HepG2 (cell line): Measurements from ENCODE around the gene GATA5. TPM values are rescaled to one million over a fixed set of nuclear protein-coding genes. Genes with fewer than 3 reads are reported as not detected.

Source experiments
- ATAC-seq: fragments of 200-7000 bp; cut with Tn5 transposase; 3 replicates; pipeline ENCODE4 v1.9.1; 2020; ENCODE audit warnings: mild to moderate bottlenecking, moderate library complexity
- BruUV-seq: library from RNA; stranded (reverse); fragments of 400-500 nt; replicated peaks from 2 replicates; lab custom pipeline; 2021; lab: Mats Ljungman, UMichigan
- CTCF ChIA-PET: fragments of 300-600 bp; formaldehyde crosslinking; extraction: SDS; loops from one replicate; lab custom pipeline; 2021; ENCODE audit warnings: low total read pairs, inconsistent platforms, low intra/inter-chr PET ratio; lab: Yijun Ruan, JAX
- POLR2A ChIA-PET: fragments of 350-600 bp; sonication (Branson Sonifier 250); formaldehyde crosslinking; loops from one replicate; lab custom pipeline; 2020; ENCODE audit warnings: antibody characterized with exemption, inconsistent platforms; lab: Yijun Ruan, JAX
- DNase-seq: peaks from one replicate; pipeline ENCODE4 v3.0.0-alpha.2; 2015; ENCODE audit warnings: low spot score
- FAIRE-seq: peaks from 3 replicates; lab custom pipeline; 2011; peaks lifted over from hg19 to GRCh38; lab: Jason Lieb, UNC
- H2AFZ ChIP-seq: one replicate; pipeline ENCODE4 v1.6.1; 2011; ENCODE audit warnings: low read length, inconsistent platforms
- H3K27ac ChIP-seq: fragments of 300-600 bp; 3 replicates; pipeline ENCODE4 v1.8.0; 2011; ENCODE audit warnings: mixed run types, mild to moderate bottlenecking, mixed read lengths, low read length, inconsistent platforms; ENCODE audit not compliant: insufficient read depth; ENCODE audit errors: extremely low read length
- H3K27me3 ChIP-seq, 2 experiments: fragments of 200-600 bp in 1 of 2; 2 replicates in 1 of 2; 3 replicates in 1 of 2; pipeline versions ENCODE4 v1.6.0 to v1.8.0; 2011; ENCODE audit warnings: low read length in 2 of 2, mild to moderate bottlenecking in 2 of 2, moderate library complexity in 2 of 2, inconsistent platforms in 1 of 2; ENCODE audit not compliant: insufficient read depth in 2 of 2, control insufficient read depth in 1 of 2
- H3K36me3 ChIP-seq, 2 experiments: fragments of 200-600 bp in 1 of 2; replicated peaks in 1 of 2; 2 replicates in 1 of 2; 3 replicates in 1 of 2; pipeline versions ENCODE4 v1.5.1 to v1.8.0; 2011; ENCODE audit warnings: low read length in 2 of 2, inconsistent platforms in 1 of 2; ENCODE audit not compliant: insufficient read depth in 2 of 2, control insufficient read depth in 1 of 2
- H3K4me1 ChIP-seq: 2 replicates; pipeline ENCODE4 v1.5.1; 2012; ENCODE audit warnings: low read length, inconsistent platforms; ENCODE audit not compliant: insufficient read depth
- H3K4me2 ChIP-seq: 2 replicates; pipeline ENCODE4 v1.6.0; 2011; ENCODE audit warnings: low read depth, low read length, inconsistent platforms
- H3K4me3 ChIP-seq, 3 experiments: fragments of 200-600 bp in 1 of 3; sonication (generic), shearing (Covaris generic) in 1 of 3; replicated peaks in 1 of 3; 2 replicates each; pipeline ENCODE4 v1.5.1; 2011 to 2016; ENCODE audit warnings: low read length in 3 of 3, inconsistent platforms in 2 of 3, low read depth in 2 of 3, mild to moderate bottlenecking in 2 of 3, control low read depth in 1 of 3, mixed read lengths in 1 of 3; ENCODE audit not compliant: insufficient read depth in 1 of 3
- H3K79me2 ChIP-seq: one replicate; pipeline ENCODE4 v1.6.1; 2011; ENCODE audit warnings: low read length, inconsistent platforms; ENCODE audit not compliant: insufficient read depth
- H3K9ac ChIP-seq: 2 replicates; pipeline ENCODE4 v1.6.0; 2011; ENCODE audit warnings: mild to moderate bottlenecking, low read depth, low read length, inconsistent platforms; ENCODE audit not compliant: insufficient read depth
- H3K9me3 ChIP-seq: 2 replicates; pipeline ENCODE4 v1.5.1; 2012; ENCODE audit warnings: mild to moderate bottlenecking, low read length
- H4K20me1 ChIP-seq: 2 replicates; pipeline ENCODE4 v1.6.0; 2011; ENCODE audit warnings: inconsistent platforms, mild to moderate bottlenecking, low read length, moderate library complexity; ENCODE audit not compliant: insufficient read depth
- AHR ChIP-seq: IDR thresholded peaks from 2 replicates; pipeline ENCODE4 v1.6.1; 2018; ENCODE audit warnings: missing genetic modification reagents, missing compliant biosample characterization
- RARA ChIP-seq: IDR thresholded peaks from 2 replicates; pipeline ENCODE4 v1.6.1; 2016; ENCODE audit warnings: missing genetic modification reagents, missing compliant biosample characterization
- SRSF1 ChIP-seq: fragments of 200-400 bp; formaldehyde crosslinking; optimal IDR thresholded peaks from 2 replicates; pipeline ENCODE3; 2017; ENCODE audit warnings: mild to moderate bottlenecking, low read depth, low read length, moderate library complexity
- ZBTB1 ChIP-seq: sonication (generic); formaldehyde crosslinking; IDR thresholded peaks from 2 replicates; pipeline ENCODE4 v1.4.0; 2020; ENCODE audit warnings: missing genetic modification reagents, borderline replicate concordance
- ZNF441 ChIP-seq: sonication (generic); formaldehyde crosslinking; IDR thresholded peaks from 2 replicates; pipeline ENCODE4 v1.7.0; 2021; ENCODE audit warnings: missing genetic modification reagents, borderline replicate concordance
- ZNF563 ChIP-seq: sonication (generic); formaldehyde crosslinking; IDR thresholded peaks from 2 replicates; pipeline ENCODE4 v1.8.0; 2022; ENCODE audit warnings: mild to moderate bottlenecking, moderate library complexity, missing genetic modification reagents
- WGBS: methylation state at CpG from one replicate; pipeline ENCODE4 v1.1.6; 2017; ENCODE audit warnings: low lambda C conversion rate; 5-methylcytosine and 5-hydroxymethylcytosine counted together
- in situ Hi-C: cut with HindIII; loops from 2 replicates; pipeline ENCODE4 v1.10.0; 2017; ENCODE audit warnings: low pct_unique_long_range_greater_than_20kb; ENCODE audit not compliant: extremely low pct_ligation_motif_present
- intact Hi-C: fragments of 100-400 bp; cut with micrococcal nuclease; formaldehyde crosslinking; loops from one replicate; pipeline ENCODE4 v1.10.0; 2022; ENCODE audit not compliant: unreplicated experiment
- polyA plus RNA-seq, 8 experiments: library from polyadenylated mRNA; depleted of rRNA in 3 of 8; stranded (reverse) in 7 of 8; unstranded in 1 of 8; fragments of >200 nt; fragmentation: Illumina TruSeq in 4 of 8; extraction: Trizol in 4 of 8; gene quantifications; 2 replicates each; pipeline versions ENCODE4 v1.2.1 to v1.2.3, GENCODE V29; 2011 to 2016; ENCODE audit warnings: low read depth in 4 of 8, missing spikeins in 1 of 8, mixed read lengths in 1 of 8; ENCODE audit not compliant: insufficient read depth in 1 of 8
- total RNA-seq, 5 experiments: library from RNA; depleted of rRNA; stranded (reverse); fragments of >200 nt; fragmentation: Illumina TruSeq; extraction: Trizol; gene quantifications; 2 replicates each; pipeline ENCODE4 v1.2.3, GENCODE V29; 2016; ENCODE audit warnings: low read depth in 1 of 5
- TF ChIP-seq, protein P1 (sequence below): sonication (generic); formaldehyde crosslinking; IDR thresholded peaks from 2 replicates; pipeline ENCODE4 v1.5.1; 2020; ENCODE audit warnings: mild to moderate bottlenecking, missing genetic modification reagents, moderate library complexity
- TF ChIP-seq, protein P2 (sequence below), 2 experiments: sonication (generic) in 1 of 2; formaldehyde crosslinking in 1 of 2; IDR thresholded peaks; 2 replicates each; pipeline versions ENCODE4 v1.4.0 to v1.6.1; 2018 to 2020; ENCODE audit warnings: missing genetic modification reagents in 2 of 2, borderline replicate concordance in 1 of 2, low read depth in 1 of 2, mild to moderate bottlenecking in 1 of 2, missing biosample characterization in 1 of 2

GATA5 gene
- total and polyA plus RNA-seq, 2 of the 13 experiments (the other 11 are each of a cell fraction or from before 2014, with no cell fraction given): 0.12 to 0.20 TPM

DNA sequence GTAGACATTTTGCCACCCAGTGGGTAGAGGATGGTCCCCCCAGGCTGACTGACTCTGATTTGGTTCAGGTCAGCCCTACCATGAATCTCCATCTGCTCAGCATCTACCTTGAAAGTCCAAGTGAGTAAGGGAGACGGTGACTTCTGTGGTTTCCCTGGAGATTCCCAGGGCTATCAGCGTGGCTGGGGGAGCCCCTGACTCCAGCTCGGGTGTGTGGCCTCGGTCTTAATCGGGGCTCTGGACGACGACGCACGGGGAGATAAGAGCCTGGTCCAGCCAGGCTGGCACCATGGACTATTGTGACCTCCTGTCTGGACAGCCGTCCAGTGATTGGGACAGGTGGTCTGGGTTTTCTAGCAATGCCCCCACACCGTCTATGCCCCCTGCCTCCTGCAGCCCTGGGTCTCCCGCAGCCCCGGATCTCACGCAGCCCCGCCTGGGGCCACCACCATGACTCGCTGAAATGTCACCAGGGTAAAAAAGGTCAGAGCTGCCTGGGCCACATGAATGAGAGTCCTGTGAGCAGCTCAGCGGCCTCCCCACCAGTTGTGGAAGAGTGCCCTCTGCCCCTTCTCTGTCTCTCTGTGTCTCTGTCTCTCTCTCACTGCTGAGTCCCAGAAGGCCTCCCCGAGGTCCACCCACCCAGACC lies 47.1 kb upstream of the GATA5 start:
- intact Hi-C loops: loop anchor here (5.0 kb wide), 1 partner anchor 59 kb away; no protein-coding TSS in a partner anchor
- FAIRE-seq (no peak), DNase-seq (no peak), ATAC-seq (peak; percentile 31)
- in situ Hi-C loops: loop anchor here (25.0 kb wide), 1 partner anchor 264 kb away; the partner anchor contains the start of gene MRGBP
- 3% methylated on average over 14 of the region's 18 CpGs for WGBS
- H3K27ac ChIP-seq: no peak overlapping the region
- H2AFZ ChIP-seq: no peak overlapping the region
- peaks cover 20% of the 10 kb centered on the region for H3K4me1 ChIP-seq
- ChIA-PET POLR2A (no interaction called here), CTCF (no interaction called here)
- TF ChIP-seq SRSF1 (peak; percentile 19), ZNF563 (0 out of 2 replicates have a peak, but pooled peaks have one; percentile 32), ZBTB1 (CRISPR knock-in tag) (no peak), AHR (CRISPR knock-in tag) (no peak), ZNF441 (CRISPR knock-in tag) (no peak), RARA (CRISPR knock-in tag) (0 out of 2 replicates have a peak, but pooled peaks have one; percentile 5)
- TF ChIP-seq, protein P1, sequence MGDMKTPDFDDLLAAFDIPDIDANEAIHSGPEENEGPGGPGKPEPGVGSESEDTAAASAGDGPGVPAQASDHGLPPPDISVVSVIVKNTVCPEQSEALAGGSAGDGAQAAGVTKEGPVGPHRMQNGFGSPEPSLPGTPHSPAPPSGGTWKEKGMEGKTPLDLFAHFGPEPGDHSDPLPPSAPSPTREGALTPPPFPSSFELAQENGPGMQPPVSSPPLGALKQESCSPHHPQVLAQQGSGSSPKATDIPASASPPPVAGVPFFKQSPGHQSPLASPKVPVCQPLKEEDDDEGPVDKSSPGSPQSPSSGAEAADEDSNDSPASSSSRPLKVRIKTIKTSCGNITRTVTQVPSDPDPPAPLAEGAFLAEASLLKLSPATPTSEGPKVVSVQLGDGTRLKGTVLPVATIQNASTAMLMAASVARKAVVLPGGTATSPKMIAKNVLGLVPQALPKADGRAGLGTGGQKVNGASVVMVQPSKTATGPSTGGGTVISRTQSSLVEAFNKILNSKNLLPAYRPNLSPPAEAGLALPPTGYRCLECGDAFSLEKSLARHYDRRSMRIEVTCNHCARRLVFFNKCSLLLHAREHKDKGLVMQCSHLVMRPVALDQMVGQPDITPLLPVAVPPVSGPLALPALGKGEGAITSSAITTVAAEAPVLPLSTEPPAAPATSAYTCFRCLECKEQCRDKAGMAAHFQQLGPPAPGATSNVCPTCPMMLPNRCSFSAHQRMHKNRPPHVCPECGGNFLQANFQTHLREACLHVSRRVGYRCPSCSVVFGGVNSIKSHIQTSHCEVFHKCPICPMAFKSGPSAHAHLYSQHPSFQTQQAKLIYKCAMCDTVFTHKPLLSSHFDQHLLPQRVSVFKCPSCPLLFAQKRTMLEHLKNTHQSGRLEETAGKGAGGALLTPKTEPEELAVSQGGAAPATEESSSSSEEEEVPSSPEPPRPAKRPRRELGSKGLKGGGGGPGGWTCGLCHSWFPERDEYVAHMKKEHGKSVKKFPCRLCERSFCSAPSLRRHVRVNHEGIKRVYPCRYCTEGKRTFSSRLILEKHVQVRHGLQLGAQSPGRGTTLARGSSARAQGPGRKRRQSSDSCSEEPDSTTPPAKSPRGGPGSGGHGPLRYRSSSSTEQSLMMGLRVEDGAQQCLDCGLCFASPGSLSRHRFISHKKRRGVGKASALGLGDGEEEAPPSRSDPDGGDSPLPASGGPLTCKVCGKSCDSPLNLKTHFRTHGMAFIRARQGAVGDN (CRISPR knock-in tag): peak; percentile 5; the same call in 1 of the 2 replicates
- TF ChIP-seq, protein P2, sequence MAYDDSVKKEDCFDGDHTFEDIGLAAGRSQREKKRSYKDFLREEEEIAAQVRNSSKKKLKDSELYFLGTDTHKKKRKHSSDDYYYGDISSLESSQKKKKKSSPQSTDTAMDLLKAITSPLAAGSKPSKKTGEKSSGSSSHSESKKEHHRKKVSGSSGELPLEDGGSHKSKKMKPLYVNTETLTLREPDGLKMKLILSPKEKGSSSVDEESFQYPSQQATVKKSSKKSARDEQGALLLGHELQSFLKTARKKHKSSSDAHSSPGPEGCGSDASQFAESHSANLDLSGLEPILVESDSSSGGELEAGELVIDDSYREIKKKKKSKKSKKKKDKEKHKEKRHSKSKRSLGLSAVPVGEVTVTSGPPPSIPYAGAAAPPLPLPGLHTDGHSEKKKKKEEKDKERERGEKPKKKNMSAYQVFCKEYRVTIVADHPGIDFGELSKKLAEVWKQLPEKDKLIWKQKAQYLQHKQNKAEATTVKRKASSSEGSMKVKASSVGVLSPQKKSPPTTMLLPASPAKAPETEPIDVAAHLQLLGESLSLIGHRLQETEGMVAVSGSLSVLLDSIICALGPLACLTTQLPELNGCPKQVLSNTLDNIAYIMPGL (CRISPR knock-in tag; IDR thresholded peaks at IDR 0.05; ENCODE audit: borderline replicate concordance in 1 of 2, low read depth in 1 of 2): 0 out of 4 replicates have a peak, but pooled peaks of 1 of the 2 experiments have one; percentile 17
- no TSS peak for BruUV-seq
- peaks cover 29 to 78% of the 10 kb centered on the region in 2 experiments; a peak in 4 of 5 replicates for H3K27me3 ChIP-seq
- peak overlapping the region in 1 of 3 experiments; percentile 10; a peak in 1 of 6 replicates for H3K4me3 ChIP-seq
- no peaks in the 10 kb centered on the region for H3K36me3 ChIP-seq
- no peaks in the 10 kb centered on the region for H3K79me2 ChIP-seq
- H3K9me3 ChIP-seq: no peaks in the 10 kb centered on the region
- H4K20me1 ChIP-seq: no peaks in the 10 kb centered on the region
- H3K9ac ChIP-seq: no peak overlapping the region
- H3K4me2 ChIP-seq: peak overlapping the region; percentile 31
